Smooth muscle cell (in vitro differentiated cells): Measurements from ENCODE around the gene DYNAP. TPM values are rescaled to one million over a fixed set of nuclear protein-coding genes. Genes with fewer than 3 reads are reported as not detected.

Source experiments
- DNase-seq: peaks from one replicate; lab custom pipeline; 2025; ENCODE audit not compliant: unreplicated experiment; lab: John Stamatoyannopoulos, UW
- H2AFZ ChIP-seq: fragments of 200-600 bp; sonication (generic); 2 replicates; pipeline ENCODE4 v1.6.0; 2016; ENCODE audit warnings: antibody characterized with exemption, low read depth, mild to moderate bottlenecking
- H3F3A ChIP-seq: fragments of 200-600 bp; sonication (generic); 2 replicates; pipeline ENCODE4 v1.6.0; 2017; ENCODE audit warnings: antibody characterized with exemption, low read depth
- H3K27ac ChIP-seq: fragments of 200-600 bp; sonication (generic); 2 replicates; pipeline ENCODE4 v1.5.1; 2016; ENCODE audit warnings: low read depth, mild to moderate bottlenecking
- H3K27me3 ChIP-seq: fragments of 200-600 bp; sonication (generic); 2 replicates; pipeline ENCODE4 v1.6.1; 2016; ENCODE audit warnings: low read depth, mild to moderate bottlenecking
- H3K36me3 ChIP-seq: fragments of 200-600 bp; sonication (generic); 2 replicates; pipeline ENCODE4 v1.5.1; 2016; ENCODE audit warnings: low read depth
- H3K4me1 ChIP-seq: fragments of 200-600 bp; sonication (generic); 2 replicates; pipeline ENCODE4 v1.5.1; 2016; ENCODE audit warnings: low read depth
- H3K4me2 ChIP-seq: fragments of 200-600 bp; sonication (generic); 2 replicates; pipeline ENCODE4 v1.6.0; 2016; ENCODE audit warnings: mild to moderate bottlenecking
- H3K4me3 ChIP-seq: fragments of 200-600 bp; sonication (generic); 2 replicates; pipeline ENCODE4 v1.5.1; 2016; ENCODE audit warnings: mild to moderate bottlenecking
- H3K79me2 ChIP-seq: fragments of 200-600 bp; sonication (generic); 2 replicates; pipeline ENCODE4 v1.6.0; 2016; ENCODE audit warnings: low read depth, mild to moderate bottlenecking
- H3K9ac ChIP-seq: fragments of 200-600 bp; sonication (generic); 2 replicates; pipeline ENCODE4 v1.6.0; 2016; ENCODE audit warnings: low read depth
- H3K9me3 ChIP-seq: fragments of 200-600 bp; sonication (generic); replicated peaks from 2 replicates; pipeline ENCODE4 v1.5.1; 2016; ENCODE audit warnings: low read depth
- H4K20me1 ChIP-seq: fragments of 200-600 bp; sonication (generic); 2 replicates; pipeline ENCODE4 v1.6.0; 2016; ENCODE audit warnings: low read depth
- CTCF ChIP-seq: fragments of 200-600 bp; sonication (generic); IDR thresholded peaks from 2 replicates; pipeline ENCODE4 v1.5.1; 2017; ENCODE audit warnings: borderline replicate concordance, mild to moderate bottlenecking, antibody characterized with exemption; ENCODE audit not compliant: insufficient read depth, poor library complexity, severe bottlenecking
- WGBS: methylation state at CpG from one replicate; pipeline ENCODE4 v1.1.7; 2016; ENCODE audit warnings: low lambda C conversion rate; 5-methylcytosine and 5-hydroxymethylcytosine counted together
- polyA plus RNA-seq: library from polyadenylated mRNA; unstranded; fragments of >200 nt; fragmentation: Nextera tagmentation; extraction: Ambion mirVana; gene quantifications from 2 replicates; pipeline ENCODE4 v1.2.1, GENCODE V29; 2016
- total RNA-seq: library from RNA; depleted of rRNA; stranded (reverse); fragments of >200 nt; gene quantifications from 2 replicates; pipeline ENCODE4 v1.2.3, GENCODE V29; 2014

Gene DYNAP
- total and polyA plus RNA-seq, 2 experiments from 2014 or later: not detected

- H3K27ac ChIP-seq: no peak overlapping the region
- H3K9me3 ChIP-seq: no peaks in the 10 kb centered on the region
- no peaks in the 10 kb centered on the region for H4K20me1 ChIP-seq
- DNase-seq: no peak
- no peaks in the 10 kb centered on the region for H3K36me3 ChIP-seq
- H3K9ac ChIP-seq: no peak overlapping the region
- peak; percentile 27 for TF ChIP-seq CTCF
- H3K27me3 ChIP-seq: no peaks in the 10 kb centered on the region
- H3K4me3 ChIP-seq: no peak overlapping the region
- no peaks in the 10 kb centered on the region for H3K4me1 ChIP-seq
- H3K79me2 ChIP-seq: no peaks in the 10 kb centered on the region
- no peak overlapping the region for H2AFZ ChIP-seq
- peaks cover 3% of the 10 kb centered on the region for H3F3A ChIP-seq
- H3K4me2 ChIP-seq: no peak overlapping the region
These were observed 31.0 kb downstream of the DYNAP start for GRCh38 chr18:54622084-54622483.

- no peak for TF ChIP-seq CTCF
- no peak overlapping the region for H3K9ac ChIP-seq
- no peaks in the 10 kb centered on the region for H3K4me1 ChIP-seq
- H3K79me2 ChIP-seq: no peaks in the 10 kb centered on the region
- no peak overlapping the region for H2AFZ ChIP-seq
- H4K20me1 ChIP-seq: no peaks in the 10 kb centered on the region
- H3K4me2 ChIP-seq: no peak overlapping the region
- no peak overlapping the region for H3K27ac ChIP-seq
- no peaks in the 10 kb centered on the region for H3F3A ChIP-seq
- no peak overlapping the region for H3K4me3 ChIP-seq
- 81% methylated on average over 1 of the region's 1 CpG for WGBS
- no peaks in the 10 kb centered on the region for H3K36me3 ChIP-seq
- H3K9me3 ChIP-seq: no peaks in the 10 kb centered on the region
- no peak for DNase-seq
- no peaks in the 10 kb centered on the region for H3K27me3 ChIP-seq
These were observed 35.7 kb downstream of the DYNAP start for GRCh38 chr18:54626779-54627178.

GRCh38 chr18:54630963-54631362 lies 39.9 kb downstream of the DYNAP start:
- Histone ChIP-seq H3K4me3 (no peak overlapping the region), H3K79me2 (no peaks in the 10 kb centered on the region), H3F3A (no peaks in the 10 kb centered on the region), H3K27me3 (no peaks in the 10 kb centered on the region), H3K36me3 (no peaks in the 10 kb centered on the region), H3K27ac (no peak overlapping the region), H3K4me2 (no peak overlapping the region), H3K9me3 (no peaks in the 10 kb centered on the region), H3K4me1 (no peaks in the 10 kb centered on the region), H4K20me1 (no peaks in the 10 kb centered on the region), H3K9ac (no peak overlapping the region), H2AFZ (no peak overlapping the region)
- TF ChIP-seq CTCF: no peak
- DNase-seq: no peak

- no peak overlapping the region for H3K27ac ChIP-seq
- H3K36me3 ChIP-seq: no peaks in the 10 kb centered on the region
- no peak overlapping the region for H3K9ac ChIP-seq
- H3K4me1 ChIP-seq: no peaks in the 10 kb centered on the region
- no peaks in the 10 kb centered on the region for H3K27me3 ChIP-seq
- H3K79me2 ChIP-seq: no peaks in the 10 kb centered on the region
- H2AFZ ChIP-seq: no peak overlapping the region
- H3K4me3 ChIP-seq: no peak overlapping the region
- no peaks in the 10 kb centered on the region for H3K9me3 ChIP-seq
- H3K4me2 ChIP-seq: no peak overlapping the region
- no peak for DNase-seq
- H4K20me1 ChIP-seq: no peaks in the 10 kb centered on the region
- WGBS: 90% methylated on average over 4 of the region's 4 CpGs
- no peak for TF ChIP-seq CTCF
- H3F3A ChIP-seq: no peaks in the 10 kb centered on the region
These were observed 45.2 kb downstream of the DYNAP start for GRCh38 chr18:54636217-54636616.
